Activated gamma-delta T cell treated with Interleukin-2 at 50 U/mL for 16 hours (primary cell): ENCODE data around the gene SLC2A2.
"Not testable (repeated sequence)": the region's sequence is repeated elsewhere in the genome, so short reads cannot be mapped to it uniquely, and the experiment has no call there.

ENCODE experiments used
- DNase-seq: peaks from one replicate; pipeline ENCODE4 v3.0.0-alpha.2; 2020

Gene SLC2A2

GRCh38 chr3:170982733-170983132, 43.8 kb downstream of the SLC2A2 start:
- DNase-seq, result no peak

DNA sequence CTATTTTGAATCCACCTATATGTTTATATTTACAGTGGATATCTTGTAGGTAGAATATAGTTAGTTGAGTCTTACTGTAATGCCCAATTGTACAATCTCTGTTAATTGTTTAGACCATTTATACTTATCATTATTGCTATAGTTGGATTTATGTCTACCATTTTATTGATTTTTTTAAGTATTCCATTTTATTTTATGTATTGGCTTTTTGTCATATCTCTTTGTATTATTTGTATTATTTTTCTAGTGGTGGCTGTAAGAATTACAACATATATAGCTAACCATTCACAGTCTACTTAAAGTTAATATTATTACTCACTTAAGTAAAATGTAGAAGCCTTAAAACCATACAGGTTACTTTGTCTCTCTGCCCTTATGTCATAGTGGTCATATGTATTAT, 46.1 kb downstream of the SLC2A2 start:
- no peak for DNase-seq

- DNase-seq, result no peak
Measured at GRCh38 chr3:170977949-170978745, 48.4 kb downstream of the SLC2A2 start.

GRCh38 chr3:170976190-170976519, 50.4 kb downstream of the SLC2A2 start:
- no peak for DNase-seq

DNA sequence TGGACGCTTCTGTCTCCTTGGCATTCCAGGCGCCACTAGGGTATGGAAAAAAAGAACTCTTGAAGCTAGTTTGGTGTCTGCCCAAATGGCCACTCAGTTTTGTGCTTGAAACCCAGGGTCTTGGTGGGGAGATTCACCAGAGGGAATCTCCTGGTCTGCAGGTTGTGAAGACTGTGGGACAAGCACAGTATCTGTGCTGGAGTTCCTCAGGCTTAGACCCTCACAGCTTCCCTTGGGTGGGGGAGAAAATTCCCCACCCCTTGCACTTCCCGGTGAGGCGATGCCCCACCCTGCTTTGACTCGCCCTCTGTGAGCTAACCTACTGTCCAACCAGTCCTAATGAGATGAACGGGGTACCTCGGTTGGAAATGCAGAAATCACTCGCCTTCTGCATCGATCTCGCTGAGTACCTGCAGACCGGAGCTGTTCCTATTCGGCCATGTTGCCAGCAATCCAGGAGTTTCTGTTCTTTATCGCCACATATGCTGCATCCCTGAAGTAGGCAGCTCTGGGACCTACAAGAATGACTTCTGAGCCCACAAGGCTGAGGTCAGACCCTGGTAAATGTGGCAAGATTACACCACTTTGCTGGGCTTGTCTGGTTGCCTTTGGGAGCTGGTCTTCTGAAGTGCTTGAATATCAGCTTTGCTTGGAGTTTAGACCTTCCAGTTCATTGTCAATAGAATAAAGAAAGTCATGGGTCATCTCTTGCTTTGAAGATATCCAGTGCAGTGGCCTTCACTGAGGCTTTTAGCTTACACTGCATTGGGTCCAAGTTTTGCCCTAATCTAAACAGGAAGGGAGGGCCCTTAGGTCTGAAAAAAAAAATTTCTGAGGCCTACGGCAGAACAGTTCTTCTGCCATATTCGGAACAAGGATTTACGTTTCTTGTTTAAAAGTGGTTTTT, 51.0 kb downstream of the SLC2A2 start:
- DNase-seq, result no peak

DNA sequence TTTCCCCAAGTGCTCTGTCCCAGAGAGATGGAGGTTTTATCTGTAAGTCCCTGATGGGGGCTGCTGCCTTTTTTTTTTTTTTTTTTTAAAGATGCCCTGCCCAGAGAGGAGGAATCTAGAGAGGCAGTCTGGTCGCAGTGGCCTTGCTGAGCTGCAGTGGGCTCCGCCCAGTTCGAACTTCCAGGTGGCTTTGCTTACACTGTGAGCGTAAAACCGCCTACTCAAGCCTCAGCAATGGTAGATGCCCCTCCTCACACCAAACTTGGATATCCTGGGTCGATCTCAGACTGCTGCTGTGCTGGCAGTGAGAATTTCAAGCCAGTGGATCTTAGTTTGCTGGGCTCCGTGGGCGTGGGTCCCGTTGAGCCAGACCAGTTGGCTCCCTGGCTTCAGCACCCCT, 51.6 kb downstream of the SLC2A2 start:
- no peak for DNase-seq

- not testable (repeated sequence) for DNase-seq
Measured at GRCh38 chr3:170972917-170973316, 53.6 kb downstream of the SLC2A2 start.

- DNase-seq, result no peak
Measured at GRCh38 chr3:170967126-170967525, 59.4 kb downstream of the SLC2A2 start.

DNA sequence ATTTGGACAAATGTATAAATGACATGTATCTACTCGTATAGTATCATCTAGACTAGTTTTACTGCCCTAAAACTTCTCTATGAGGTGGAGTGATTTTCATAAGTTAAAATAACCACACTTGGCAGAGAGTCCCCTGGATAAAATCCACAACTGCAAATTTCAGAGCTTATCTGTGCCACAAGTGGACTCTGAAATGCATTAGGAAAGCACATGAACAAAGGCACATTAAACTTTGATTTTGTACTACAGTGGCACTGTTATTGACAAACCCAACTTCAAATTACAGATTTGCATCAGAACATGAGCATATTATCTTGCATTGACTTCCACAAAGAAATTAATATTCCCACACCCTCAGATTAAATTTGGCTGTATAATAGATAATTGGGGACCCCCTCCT, 60.0 kb downstream of the SLC2A2 start:
- DNase-seq, result no peak

DNA sequence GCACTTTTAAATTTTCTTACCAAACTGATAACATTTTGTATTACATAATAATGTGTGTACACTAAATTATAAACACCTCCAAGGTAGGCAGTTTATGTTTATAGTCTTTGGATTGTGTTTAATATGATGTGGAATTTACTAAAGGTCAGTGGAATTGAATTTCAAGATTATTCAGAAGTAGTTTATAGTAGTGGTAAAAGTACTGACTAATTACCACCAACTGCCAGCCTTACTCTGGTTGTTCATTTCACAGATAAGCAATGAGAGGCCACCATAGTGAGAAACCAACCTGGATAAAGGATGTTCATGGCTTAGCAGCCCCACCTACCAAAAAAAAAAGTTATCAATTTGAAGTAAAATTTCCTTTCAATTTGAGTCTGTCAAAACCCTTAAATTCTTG, 64.1 kb downstream of the SLC2A2 start:
- no peak for DNase-seq

DNA sequence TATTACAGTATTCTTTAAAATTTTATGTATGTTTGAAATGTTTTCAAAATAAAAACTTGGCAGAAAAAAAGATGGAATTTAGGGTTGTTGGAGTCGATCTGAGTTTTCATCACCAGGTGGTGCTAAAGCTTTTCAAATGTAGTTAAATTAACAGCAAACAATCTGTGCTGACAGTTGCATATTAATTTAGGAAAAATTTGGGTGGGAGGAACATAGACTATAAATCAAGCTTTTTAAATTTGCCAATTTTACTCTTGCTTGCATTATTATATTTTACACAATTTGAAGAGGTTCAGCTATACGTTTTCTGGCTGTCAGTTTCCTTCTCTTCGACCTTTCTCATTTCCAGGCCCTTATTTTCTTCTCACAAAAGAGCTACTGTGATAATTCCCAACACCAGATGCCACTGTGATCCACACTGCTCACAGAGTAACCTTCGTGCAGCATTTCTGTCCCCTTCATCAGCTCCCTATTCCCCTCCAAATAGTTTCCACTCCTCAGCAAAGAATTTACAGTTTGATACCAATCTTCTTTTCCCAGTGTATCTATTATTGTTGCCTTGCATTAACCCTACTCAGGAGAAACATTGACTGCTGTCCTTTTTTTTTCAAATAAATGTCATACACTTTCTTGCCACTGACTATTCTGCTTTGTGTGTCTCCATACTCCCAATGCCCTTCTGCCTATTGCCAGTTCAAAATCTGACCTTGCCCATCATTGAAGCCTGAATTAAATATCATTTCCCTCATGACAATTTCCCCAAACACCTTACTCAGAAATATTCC, 64.7 kb downstream of the SLC2A2 start:
- DNase-seq, result no peak

DNA sequence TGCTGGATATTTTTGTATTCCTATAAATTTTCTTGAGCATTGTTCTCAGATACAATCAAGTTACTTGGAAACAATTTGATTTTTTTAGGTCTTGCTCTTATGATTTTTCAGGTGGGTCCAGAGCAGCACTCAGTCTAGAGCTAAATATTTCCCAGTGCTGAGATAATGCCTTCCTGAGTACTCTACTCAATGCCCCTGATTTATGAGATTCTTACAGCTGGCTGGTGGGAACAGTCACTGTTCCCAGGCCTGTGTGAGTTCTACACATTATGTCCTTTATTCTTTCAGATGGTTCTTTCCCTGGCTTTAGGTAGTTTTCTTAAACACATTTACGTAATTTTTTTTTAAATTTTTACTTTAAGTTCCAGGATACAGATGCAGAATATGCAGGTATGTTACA, 67.1 kb downstream of the SLC2A2 start:
- DNase-seq, result no peak

GRCh38 chr3:170956647-170957046, 69.9 kb downstream of the SLC2A2 start:
- DNase-seq, result no peak

GRCh38 chr3:170953736-170954135, 72.8 kb downstream of the SLC2A2 start:
- no peak for DNase-seq

DNA sequence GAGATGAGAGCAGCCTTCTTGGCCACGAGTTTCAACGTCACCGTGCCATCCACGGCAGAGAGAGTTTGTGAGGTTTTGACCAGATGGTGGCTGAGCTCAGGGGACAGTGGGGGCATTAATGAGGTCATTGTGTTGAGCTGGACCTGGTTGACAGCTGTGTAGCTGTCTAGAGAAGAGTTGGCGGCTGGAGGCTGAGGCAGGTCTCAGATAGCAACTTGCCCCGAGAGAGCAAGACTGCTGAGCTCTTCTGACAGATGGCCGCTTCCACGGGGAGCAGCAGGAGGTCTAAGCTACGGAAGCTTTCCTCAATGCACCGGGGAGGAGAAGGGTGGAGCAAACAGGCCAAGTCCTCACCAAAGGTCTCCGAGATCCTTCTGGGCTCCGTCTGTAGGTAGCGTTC, 73.3 kb downstream of the SLC2A2 start:
- no peak for DNase-seq

GRCh38 chr3:170949211-170949610, 77.3 kb downstream of the SLC2A2 start:
- DNase-seq, result no peak

- DNase-seq, result no peak
Measured at GRCh38 chr3:170947018-170947769, 79.3 kb downstream of the SLC2A2 start.
